Adrenal gland (tissue), 5 donors: ENCODE results near the gene TTLL11.

Experiments used
- POLR2A ChIP-seq, 2 donors: fragments of 450-650 bp; IDR thresholded peaks; one replicate each; pipeline ENCODE4 v1.6.1; 2017; ENCODE audit warnings: antibody characterized with exemption in 2 of 2, mild to moderate bottlenecking in 2 of 2, moderate library complexity in 1 of 2
- TF ChIP-seq, protein P1 (sequence below), 6 experiments: fragments of 450-650 bp in 4 of 6; fragments of 200-600 bp in 2 of 6; sonication (generic) in 1 of 6; IDR thresholded peaks; 1 replicate in 5 of 6; 2 replicates in 1 of 6; pipeline versions ENCODE4 v1.5.1 to v1.8.0; 2016 to 2021; ENCODE audit warnings: antibody characterized with exemption in 6 of 6, mild to moderate bottlenecking in 2 of 6, moderate library complexity in 1 of 6
- donor health status: DM: no; HTN: no; CAD: no.

DNA sequence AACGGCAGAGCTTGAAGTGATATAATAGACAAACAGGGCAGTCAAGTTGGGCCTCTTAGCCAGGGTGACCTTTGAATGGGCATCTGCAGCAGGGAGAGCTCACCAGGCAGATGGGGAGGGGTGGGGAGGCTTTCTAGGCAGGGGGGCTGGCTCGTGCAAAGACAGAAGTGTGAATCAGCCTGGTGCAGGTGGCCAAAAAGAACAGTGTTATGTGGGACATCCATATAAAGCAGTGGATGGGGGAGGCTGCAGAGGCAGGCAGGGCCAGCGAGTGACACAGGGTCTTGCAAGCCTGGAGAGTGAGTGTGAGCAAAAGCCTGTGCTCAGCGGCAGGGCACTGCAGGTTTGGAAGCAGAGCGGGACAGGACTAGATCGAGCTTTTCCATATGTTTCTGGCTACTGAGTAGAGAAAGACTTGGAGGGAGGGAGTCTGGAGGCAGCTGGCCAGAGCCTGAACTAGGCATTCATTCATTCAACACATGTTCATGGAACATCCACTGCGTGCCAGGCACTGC, 14.2 kb upstream of the TTLL11 start:
- TF ChIP-seq, protein P1, sequence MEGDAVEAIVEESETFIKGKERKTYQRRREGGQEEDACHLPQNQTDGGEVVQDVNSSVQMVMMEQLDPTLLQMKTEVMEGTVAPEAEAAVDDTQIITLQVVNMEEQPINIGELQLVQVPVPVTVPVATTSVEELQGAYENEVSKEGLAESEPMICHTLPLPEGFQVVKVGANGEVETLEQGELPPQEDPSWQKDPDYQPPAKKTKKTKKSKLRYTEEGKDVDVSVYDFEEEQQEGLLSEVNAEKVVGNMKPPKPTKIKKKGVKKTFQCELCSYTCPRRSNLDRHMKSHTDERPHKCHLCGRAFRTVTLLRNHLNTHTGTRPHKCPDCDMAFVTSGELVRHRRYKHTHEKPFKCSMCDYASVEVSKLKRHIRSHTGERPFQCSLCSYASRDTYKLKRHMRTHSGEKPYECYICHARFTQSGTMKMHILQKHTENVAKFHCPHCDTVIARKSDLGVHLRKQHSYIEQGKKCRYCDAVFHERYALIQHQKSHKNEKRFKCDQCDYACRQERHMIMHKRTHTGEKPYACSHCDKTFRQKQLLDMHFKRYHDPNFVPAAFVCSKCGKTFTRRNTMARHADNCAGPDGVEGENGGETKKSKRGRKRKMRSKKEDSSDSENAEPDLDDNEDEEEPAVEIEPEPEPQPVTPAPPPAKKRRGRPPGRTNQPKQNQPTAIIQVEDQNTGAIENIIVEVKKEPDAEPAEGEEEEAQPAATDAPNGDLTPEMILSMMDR (IDR thresholded peaks at IDR 0.05): no peak
- no peak for TF ChIP-seq POLR2A (IDR thresholded peaks at IDR 0.05)
